Sigmoid colon (tissue), 4 donors: ENCODE results near the gene CFLAR.

Experiments used
- EP300 ChIP-seq, 4 donors: sonication (generic); formaldehyde crosslinking; IDR thresholded peaks; one replicate each; pipeline ENCODE4 v1.6.1; 2017; ENCODE audit warnings: antibody characterized with exemption in 4 of 4
- POLR2A ChIP-seq, 2 donors: fragments of 450-650 bp; IDR thresholded peaks; one replicate each; pipeline ENCODE4 v1.6.1; 2016; ENCODE audit warnings: antibody characterized with exemption in 2 of 2, mild to moderate bottlenecking in 2 of 2, moderate library complexity in 2 of 2
- POLR2AphosphoS5 ChIP-seq, 4 donors: sonication (generic); formaldehyde crosslinking; IDR thresholded peaks; one replicate each; pipeline ENCODE4 v1.6.1; 2017; ENCODE audit warnings: antibody characterized with exemption in 4 of 4
- TF ChIP-seq, protein P1 (sequence below), 4 experiments: fragments of 450-650 bp in 3 of 4; fragments of 200-600 bp in 1 of 4; IDR thresholded peaks; one replicate each; pipeline ENCODE4 v1.5.1; 2016 to 2019; ENCODE audit warnings: antibody characterized with exemption in 4 of 4, mild to moderate bottlenecking in 3 of 4, moderate library complexity in 2 of 4

DNA sequence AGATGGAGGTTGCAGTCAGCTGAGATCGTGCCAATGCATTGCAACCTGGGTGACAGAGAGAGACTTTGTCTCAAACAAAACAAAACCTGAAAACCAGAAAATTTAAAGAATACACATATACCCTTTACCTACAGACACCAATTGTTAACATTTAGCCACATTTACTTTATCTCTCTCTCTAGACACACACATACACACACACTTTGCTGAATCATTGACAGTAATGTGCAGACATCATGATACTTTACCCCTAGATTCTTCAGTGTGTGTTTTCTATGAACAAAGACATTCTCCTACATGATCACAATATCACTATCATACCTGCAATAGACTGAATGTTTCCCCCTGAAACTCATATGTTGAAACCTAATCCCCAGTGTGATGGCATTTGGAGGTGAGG is 10.2 kb upstream of the CFLAR start:
- TF ChIP-seq POLR2AphosphoS5 (IDR thresholded peaks at IDR 0.05) (no peak), POLR2A (IDR thresholded peaks at IDR 0.05) (no peak), EP300 (IDR thresholded peaks at IDR 0.05) (no peak)
- TF ChIP-seq, protein P1, sequence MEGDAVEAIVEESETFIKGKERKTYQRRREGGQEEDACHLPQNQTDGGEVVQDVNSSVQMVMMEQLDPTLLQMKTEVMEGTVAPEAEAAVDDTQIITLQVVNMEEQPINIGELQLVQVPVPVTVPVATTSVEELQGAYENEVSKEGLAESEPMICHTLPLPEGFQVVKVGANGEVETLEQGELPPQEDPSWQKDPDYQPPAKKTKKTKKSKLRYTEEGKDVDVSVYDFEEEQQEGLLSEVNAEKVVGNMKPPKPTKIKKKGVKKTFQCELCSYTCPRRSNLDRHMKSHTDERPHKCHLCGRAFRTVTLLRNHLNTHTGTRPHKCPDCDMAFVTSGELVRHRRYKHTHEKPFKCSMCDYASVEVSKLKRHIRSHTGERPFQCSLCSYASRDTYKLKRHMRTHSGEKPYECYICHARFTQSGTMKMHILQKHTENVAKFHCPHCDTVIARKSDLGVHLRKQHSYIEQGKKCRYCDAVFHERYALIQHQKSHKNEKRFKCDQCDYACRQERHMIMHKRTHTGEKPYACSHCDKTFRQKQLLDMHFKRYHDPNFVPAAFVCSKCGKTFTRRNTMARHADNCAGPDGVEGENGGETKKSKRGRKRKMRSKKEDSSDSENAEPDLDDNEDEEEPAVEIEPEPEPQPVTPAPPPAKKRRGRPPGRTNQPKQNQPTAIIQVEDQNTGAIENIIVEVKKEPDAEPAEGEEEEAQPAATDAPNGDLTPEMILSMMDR (IDR thresholded peaks at IDR 0.05) = no peak
